HG02763 (cell line): Measurements from ENCODE around the gene ZNF580.

ENCODE experiments used
- ATAC-seq: cut with Tn5 transposase; IDR thresholded peaks from one replicate; pipeline ENCODE4 v1.9.1; 2021; ENCODE audit warnings: mild to moderate bottlenecking, moderate library complexity; ENCODE audit not compliant: unreplicated experiment

The ZNF580 gene

DNA sequence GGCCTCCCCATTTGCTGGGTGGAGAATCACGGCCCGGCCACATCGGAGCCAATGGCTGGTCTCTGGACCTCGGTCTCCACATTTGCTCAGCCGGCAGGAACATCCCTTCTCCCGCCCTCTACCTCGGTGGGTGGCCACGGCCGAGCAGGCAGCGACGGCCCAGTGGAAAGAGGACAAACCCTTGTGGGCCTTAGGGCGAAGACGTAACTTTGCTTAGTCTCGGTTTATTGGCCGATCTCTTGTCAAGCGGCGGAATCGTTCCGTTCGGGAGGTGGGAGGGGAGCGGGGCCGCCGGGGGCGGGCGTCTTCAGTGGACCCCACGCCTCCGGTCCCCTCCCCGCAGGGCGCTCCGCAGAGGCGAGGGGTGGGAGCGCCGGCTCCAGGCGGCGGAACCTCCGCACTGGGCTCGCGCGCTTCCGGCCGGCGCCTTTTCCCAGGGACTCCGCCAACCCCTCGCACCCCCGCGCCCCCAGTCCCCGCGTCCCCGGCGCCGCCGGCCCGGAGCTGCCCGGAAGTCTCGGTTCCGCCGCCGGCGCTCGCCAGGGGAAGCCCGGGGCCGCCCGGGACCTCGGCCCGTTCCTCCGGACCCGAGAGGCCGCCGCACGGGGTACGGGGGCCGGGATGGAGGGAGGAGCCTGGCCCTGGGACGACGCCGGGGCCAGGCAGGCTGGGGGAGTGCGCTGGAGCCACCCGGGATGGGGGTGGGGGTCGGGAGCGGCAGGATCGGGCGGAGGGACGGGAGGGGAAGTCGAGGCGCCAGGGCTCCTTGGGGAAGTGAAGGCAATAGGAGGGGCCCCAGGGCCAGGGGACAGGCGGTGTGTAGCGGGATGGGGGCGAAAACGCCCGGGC lies at the start of gene ZNF580:
Gene ZNF580 (plus strand): TSS at position 426 of the 849 bp plus-strand sequence. CDS start 1,507 bp downstream, outside the sequence.
- ATAC-seq: no peak

DNA sequence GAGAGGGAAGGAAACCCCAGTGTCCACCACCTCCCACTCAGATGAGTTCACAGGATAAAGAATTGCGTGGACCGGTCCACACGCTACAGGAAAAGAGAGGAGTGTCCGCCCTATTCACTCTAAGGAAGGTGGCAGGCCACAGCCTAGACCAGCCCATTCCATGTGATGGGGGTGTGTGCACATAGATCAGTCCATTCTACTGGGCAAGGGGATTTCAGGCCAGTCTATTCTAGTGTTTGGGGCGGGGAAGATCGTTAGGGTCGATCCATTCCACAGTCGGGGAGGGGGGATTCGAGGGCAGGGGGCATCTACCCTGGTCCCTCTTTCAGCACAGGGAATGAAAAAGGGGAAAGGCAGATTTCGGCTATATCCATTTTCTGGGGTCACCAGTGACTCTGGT lies 49.2 kb upstream of the ZNF580 start:
- no peak for ATAC-seq

- ATAC-seq: no peak
Measured at GRCh38 chr19:55592391-55593090, 48.3 kb upstream of the ZNF580 start.

DNA sequence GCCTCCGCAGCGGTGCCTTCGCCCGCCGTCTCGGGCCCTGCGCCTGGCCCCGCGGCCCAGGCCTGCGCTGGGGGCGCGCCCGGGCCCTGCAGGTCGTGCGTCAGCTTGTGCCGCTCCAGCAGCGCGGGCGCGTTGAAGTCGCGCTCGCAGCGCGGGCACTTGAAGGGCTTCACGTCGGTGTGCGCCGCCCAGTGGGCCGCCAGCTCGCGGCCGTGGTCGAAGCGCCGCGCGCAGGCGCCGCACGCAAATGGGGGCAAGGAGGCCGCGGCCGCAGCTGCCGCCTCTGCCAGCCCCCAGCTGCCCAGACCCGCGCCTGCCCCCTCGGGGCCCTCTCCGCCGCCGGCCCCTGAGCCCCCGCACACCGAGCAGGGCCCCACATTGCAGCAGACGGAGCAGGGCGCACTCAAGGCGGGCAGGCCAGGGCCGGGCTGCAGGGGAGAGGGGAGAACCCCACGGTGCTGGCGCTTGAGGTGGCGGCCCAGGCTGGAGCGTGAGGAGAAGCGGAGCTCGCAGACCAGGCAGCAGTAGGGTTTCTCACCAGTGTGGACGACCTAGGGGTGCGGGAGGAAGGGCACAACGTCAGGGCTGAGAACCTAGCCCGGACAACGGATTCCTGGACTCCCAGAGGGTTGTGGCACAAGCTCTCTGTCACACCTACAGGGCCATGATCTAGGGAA lies 47.6 kb upstream of the ZNF580 start:
- no peak for ATAC-seq

GRCh38 chr19:55594996-55595545 lies 45.7 kb upstream of the ZNF580 start:
- no peak for ATAC-seq

- no peak for ATAC-seq
Measured at GRCh38 chr19:55596304-55596703, 44.5 kb upstream of the ZNF580 start.

DNA sequence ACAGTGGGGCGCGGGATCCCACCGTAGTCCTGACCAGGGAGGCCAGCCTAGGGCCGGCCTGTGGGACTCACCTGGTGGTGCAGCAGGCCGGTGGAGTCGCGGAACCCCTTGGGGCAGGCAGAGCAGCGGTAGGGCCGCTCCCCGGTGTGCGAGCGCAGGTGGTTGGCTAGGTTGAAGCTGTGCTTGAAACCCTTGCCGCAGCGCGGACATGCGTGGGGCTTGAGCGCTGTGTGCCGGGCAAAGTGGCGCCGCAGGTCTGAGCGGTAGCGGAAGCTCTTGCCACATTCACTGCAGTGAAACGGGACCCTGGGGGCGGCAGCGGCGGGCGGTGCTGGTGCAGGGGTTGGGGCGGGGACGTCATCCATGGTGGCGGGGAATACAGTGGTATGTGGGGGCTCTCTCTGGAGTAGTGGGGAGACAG lies 43.3 kb upstream of the ZNF580 start:
- no peak for ATAC-seq

DNA sequence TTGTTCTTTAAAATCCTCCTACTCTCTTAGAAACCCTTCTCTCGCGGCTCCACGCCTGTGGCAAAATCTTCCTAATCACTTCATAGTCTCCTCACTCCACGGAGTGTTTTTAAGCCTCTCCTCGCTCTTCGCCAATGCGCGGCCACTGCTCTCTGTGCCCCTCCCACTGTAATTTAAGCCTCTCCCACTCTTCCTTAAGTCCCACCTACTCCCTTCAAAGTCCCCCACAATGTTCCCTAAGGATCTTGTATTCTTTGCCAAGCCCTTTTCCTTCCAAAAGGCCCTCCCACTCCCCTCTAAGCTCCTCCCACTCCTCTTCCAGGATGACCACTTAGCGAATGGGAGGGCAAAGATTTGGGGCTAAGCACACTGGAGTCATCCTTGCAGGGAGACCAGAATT lies 42.8 kb upstream of the ZNF580 start:
- no peak for ATAC-seq

DNA sequence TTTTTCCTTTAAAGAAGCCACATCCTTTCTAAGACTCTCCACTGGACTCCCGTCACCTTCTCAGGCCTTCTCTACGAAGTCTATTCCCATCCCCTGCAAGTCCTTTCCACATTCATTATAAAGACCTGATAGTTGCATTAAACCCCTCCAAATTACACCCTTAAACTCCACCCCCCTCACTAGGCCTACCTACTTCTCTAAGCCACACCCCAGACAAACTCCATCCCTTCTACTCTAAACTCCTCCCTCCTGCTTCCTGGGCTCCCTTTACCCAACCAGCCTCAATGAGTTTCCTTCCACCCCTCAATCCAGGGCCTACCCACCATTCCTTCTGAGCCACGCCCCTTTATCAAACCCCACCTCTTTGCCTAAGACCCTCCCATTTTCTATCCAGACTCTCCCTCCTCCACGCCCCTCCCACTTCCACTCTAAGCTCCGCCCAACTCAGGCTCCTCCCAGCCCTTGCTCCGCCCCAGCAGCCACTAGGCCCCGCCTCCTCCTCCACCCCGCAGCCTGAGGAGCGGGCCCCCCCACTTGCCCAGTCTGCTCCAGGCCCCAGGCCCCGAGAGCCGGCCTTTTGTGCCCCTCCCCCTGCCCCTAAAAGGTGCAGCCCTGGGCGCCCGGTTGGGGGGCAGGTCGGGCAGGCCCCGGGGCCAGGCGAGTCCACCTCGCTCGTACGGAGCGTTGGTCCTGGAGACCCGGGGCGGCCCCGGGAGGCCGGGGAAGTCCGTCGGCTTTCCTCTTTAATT lies 41.9 kb upstream of the ZNF580 start:
- peak; percentile 46 for ATAC-seq

- peak; percentile 57 for ATAC-seq
Measured at GRCh38 chr19:55599468-55599841, 41.3 kb upstream of the ZNF580 start, which contains the start of gene FIZ1. Gene FIZ1, minus strand, starts transcription at chr19:55599517. Its CDS starts 1,652 bp downstream, at chr19:55597865.

- ATAC-seq: peak; percentile 43
Measured at GRCh38 chr19:55599842-55600661, 40.8 kb upstream of the ZNF580 start, which contains the start of gene ZNF524. Gene ZNF524, plus strand, starts transcription at chr19:55600288. Its CDS starts 1,825 bp downstream, at chr19:55602113.

DNA sequence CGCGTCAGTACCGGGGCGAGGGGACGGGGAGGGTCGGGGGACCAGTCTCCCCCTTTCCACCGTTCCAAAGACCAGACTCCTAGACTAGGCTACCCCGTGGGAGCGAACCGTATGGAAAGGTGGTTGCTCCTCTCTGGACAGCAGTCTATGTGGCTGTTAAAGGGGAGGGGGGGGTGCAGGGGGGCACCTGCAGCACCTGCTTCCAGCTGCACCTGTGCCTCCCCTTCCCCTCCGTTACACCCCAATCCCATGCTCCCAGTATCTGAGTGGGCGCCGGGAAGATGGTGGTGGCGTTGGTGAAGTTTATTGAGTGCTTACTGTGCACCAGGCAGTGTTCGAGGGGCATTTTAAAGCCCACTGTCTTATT lies 40.2 kb upstream of the ZNF580 start:
- ATAC-seq: no peak

DNA sequence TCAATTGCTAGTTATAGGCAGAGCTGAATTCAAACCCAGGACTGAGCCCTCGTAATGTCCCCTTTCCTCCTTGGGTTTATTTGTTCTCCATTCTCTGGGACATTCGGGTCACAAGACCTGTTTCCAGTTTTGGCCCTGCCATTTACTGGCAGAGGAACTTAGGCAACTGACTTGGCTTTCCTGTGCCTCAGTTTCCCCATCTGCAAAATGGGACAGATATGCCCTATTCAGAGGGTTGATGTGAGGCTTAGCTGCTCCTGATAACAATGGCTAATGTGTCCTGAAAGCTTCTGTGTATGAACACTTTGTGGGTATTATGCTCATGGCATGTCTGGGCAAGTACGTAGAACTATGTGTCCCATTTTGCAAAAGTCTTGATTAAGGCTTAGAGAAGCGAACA lies 39.7 kb upstream of the ZNF580 start:
- ATAC-seq: no peak

GRCh38 chr19:55602104-55603001 lies 38.4 kb upstream of the ZNF580 start:
- no peak for ATAC-seq

DNA sequence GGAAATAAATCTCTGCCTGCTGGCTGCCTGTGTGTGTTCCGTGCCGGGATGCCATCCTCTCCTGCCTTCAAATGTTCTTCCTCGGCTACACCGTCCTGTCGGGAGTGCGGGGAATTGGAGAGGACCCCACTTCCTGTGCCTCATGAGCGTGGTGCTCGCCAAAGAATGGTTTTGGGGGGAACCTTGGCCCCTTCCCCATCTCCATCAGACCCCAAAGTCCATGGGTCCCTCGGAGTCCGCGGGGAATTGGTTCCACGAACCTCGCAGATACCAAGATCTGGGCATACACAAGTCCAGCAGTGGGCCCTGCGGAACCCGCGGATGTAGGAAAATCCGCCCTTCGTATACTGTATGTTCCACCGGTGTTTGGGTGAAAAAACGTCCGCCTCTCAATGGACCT lies 37.7 kb upstream of the ZNF580 start:
- ATAC-seq: no peak

- no peak for ATAC-seq
Measured at GRCh38 chr19:55603581-55604292, 37.1 kb upstream of the ZNF580 start.

- peak; percentile 72 for ATAC-seq
Measured at GRCh38 chr19:55605207-55605636, 35.6 kb upstream of the ZNF580 start.
